Adipocyte (in vitro differentiated cells): Measurements from ENCODE around the gene MAN1C1.

Experiments used
- DNase-seq: peaks from one replicate; pipeline ENCODE4 v3.0.0-alpha.2; 2015; ENCODE audit warnings: low read depth
- H3K27me3 ChIP-seq: replicated peaks from 2 replicates; pipeline ENCODE4 v1.7.0; 2013; ENCODE audit warnings: mild to moderate bottlenecking, low read length, moderate library complexity; ENCODE audit not compliant: control insufficient read depth, insufficient read depth
- H3K36me3 ChIP-seq: 2 replicates; pipeline ENCODE4 v1.7.0; 2013; ENCODE audit warnings: low read length, mild to moderate bottlenecking, moderate library complexity; ENCODE audit not compliant: control insufficient read depth, insufficient read depth, severe bottlenecking
- H3K4me1 ChIP-seq: 2 replicates; pipeline ENCODE4 v1.7.0; 2013; ENCODE audit warnings: mild to moderate bottlenecking, low read length, moderate library complexity; ENCODE audit not compliant: control insufficient read depth, insufficient read depth
- H3K4me3 ChIP-seq: 2 replicates; pipeline ENCODE4 v1.7.0; 2013; ENCODE audit warnings: mild to moderate bottlenecking, low read length, moderate library complexity
- H3K9ac ChIP-seq: 2 replicates; pipeline ENCODE4 v1.7.0; 2013; ENCODE audit warnings: mild to moderate bottlenecking, low read length, moderate library complexity
- H3K9me3 ChIP-seq: 2 replicates; pipeline ENCODE4 v1.7.0; 2013; ENCODE audit warnings: mild to moderate bottlenecking, low read length, moderate library complexity; ENCODE audit not compliant: control insufficient read depth

Gene MAN1C1

DNA sequence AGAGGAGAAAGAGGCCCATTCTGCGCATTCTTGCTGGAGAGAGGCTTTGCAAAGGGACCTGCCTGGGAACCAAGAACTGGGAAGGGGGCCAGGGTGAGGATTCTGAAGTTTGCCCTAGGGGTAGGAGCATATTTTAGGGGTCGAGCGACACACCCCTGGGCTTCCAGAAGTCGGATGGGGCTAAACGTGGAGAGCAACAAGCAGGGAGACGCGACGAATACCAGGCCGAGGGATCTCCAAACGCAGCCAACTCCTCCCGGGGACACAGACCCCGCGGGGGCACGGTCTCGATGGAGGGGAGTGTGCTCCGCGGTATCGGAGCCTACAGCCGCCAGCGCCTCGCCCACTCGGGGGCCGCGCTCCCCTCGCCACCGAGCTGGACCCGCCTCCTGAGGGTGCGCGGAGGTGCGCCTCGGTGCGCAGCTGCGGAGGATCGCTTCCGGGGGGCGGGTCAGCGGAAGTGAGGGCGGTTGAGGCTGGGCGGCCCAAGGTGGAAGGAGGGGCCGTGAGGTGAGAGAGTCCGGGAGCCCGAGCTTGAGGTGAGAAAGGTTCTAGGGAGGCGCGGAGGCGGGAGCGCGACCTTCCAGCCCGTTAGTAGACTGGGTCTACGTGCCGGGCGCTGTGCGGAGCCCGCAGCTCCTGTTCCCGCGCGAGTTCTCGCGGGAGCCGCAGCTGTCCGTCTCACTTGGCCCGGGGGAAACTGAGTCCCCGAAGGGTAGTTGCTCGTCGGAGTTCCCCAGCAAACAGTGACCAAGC, 203.1 kb downstream of the MAN1C1 start, which contains the start of gene MTFR1L:
Gene MTFR1L (plus strand): TSS at position 464 of the 756 bp plus-strand sequence. CDS start 3,151 bp downstream, outside the sequence.
- Histone ChIP-seq H3K36me3 (peaks cover 18% of the 10 kb centered on the region), H3K9me3 (no peaks in the 10 kb centered on the region), H3K4me1 (peaks cover 43% of the 10 kb centered on the region), H3K27me3 (no peaks in the 10 kb centered on the region), H3K9ac (peak within 1 kb of the TSS; percentile 97), H3K4me3 (peak within 1 kb of the TSS; percentile 91)
- peak; percentile 91 for DNase-seq

DNA sequence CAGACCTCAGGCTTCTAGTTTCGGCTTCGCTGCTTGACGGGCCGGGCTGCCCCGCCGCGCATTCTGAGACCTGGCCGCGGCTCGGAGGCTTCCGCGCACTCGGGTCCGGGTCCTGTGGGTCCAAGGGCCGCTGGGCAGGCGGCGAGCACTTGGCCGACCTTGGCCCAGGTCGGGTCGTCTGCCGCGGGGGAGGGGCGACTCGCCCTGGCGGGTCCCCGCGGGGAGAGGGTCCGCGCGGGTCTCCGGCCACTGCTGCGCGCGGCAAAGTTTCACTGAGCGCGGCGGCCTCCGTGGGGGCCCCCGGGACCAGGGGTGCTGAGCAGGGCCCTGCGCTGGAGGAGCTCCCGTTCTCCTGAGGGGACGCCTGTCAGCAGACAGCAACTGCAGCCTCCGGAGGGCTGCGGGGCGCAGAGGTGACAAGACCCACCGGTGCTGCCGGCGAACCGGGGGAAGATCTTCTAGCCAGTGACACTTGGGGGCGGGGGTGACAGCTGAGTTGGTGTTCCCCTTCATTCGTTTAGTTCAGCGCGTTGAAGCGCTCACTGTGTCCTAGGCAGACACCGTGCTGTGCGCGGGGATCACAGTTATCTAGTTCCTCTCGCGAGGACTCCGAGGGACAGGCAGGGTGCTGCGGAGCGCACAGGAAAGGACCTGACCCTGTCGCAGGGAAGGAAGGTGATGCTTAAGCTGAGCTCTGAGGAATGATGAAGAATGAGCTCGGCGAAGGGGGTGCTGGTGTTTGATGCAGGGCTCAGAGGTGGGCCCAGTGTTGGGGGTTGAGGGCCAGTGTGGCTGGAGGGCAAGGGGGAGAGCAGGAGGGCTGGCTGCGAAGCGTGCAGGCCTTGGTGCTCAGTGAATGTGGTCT, 203.9 kb downstream of the MAN1C1 start:
- H3K27me3 ChIP-seq = no peaks in the 10 kb centered on the region
- no peaks in the 10 kb centered on the region for H3K9me3 ChIP-seq
- peak overlapping the region; percentile 97 for H3K9ac ChIP-seq
- peak overlapping the region; percentile 91 for H3K4me3 ChIP-seq
- H3K36me3 ChIP-seq = peaks cover 10% of the 10 kb centered on the region
- peak; percentile 82 for DNase-seq
- H3K4me1 ChIP-seq = peaks cover 45% of the 10 kb centered on the region

DNA sequence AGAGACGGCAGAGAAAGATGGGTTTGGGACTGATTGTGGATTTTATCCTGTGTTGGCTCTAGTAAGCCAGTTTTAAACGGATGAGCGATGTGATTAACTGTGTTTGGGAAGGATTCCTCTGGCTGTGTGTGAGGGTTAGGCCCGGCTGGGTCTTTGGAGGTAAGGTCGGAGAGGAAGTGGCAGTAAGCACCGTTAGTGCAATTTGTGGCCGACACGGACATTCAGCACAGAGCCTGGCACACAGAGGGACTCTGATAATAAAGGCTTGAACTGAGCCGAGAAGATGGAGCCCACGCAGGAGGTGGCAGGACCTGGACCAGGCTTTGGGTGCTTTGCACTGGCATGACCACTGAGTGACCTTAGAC, 204.5 kb downstream of the MAN1C1 start:
- H3K27me3 ChIP-seq = no peaks in the 10 kb centered on the region
- DNase-seq = no peak

DNA sequence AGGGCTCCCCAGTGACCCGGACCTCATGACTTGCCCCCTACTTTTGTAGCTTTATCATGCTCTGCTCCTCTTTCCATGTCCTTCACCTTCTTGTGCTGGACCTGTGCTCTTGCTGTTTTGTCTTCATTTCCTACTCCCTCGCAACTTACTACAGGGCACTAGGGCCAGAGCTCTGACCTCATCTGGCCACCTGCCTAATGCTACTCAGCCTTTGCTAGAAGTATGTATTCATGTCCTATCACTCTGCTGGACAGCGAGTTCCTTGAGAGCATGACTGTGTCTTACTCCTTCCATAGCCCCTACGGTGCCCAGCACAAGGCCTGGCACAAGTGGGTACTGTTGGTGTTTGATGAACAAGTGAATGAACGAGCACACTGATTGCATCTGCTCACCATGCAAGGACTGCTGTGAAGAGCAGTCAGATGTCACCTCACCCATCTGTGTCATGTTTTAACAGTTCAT, 205.1 kb downstream of the MAN1C1 start:
- Histone ChIP-seq H3K9ac (peak overlapping the region; percentile 97), H3K36me3 (peaks cover 8% of the 10 kb centered on the region), H3K4me1 (peaks cover 46% of the 10 kb centered on the region), H3K27me3 (no peaks in the 10 kb centered on the region), H3K4me3 (peak overlapping the region; percentile 91), H3K9me3 (no peaks in the 10 kb centered on the region)
- DNase-seq = peak; percentile 15

More for the DNA sequence above, 204.5 kb downstream of the MAN1C1 start:
- Histone ChIP-seq H3K4me1 (peaks cover 46% of the 10 kb centered on the region), H3K36me3 (peaks cover 6% of the 10 kb centered on the region), H3K9me3 (no peaks in the 10 kb centered on the region), H3K9ac (peak overlapping the region; percentile 97), H3K4me3 (peak overlapping the region; percentile 91)

DNA sequence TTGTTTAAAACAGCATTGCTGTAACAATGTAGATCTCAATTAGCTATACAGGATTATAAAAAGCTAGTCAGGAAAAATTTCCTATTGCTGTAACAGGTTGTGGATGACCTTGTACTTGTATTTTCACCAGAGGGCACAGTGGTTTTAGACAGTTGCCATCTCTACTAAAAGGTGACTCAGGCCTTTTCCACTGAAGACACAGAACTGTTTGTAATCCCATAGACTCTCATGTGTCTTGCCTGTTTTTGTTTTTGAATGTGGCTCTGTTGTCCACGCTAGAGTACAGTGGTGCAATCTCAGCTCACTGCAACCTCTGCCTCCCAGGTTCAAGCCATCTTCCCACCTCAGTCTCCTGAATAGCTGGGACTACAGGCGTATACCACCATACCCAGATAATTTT, 209.0 kb downstream of the MAN1C1 start:
- H3K4me3 ChIP-seq = no peak overlapping the region
- H3K4me1 ChIP-seq = peaks cover 28% of the 10 kb centered on the region
- no peaks in the 10 kb centered on the region for H3K27me3 ChIP-seq
- peaks cover 47% of the 10 kb centered on the region for H3K36me3 ChIP-seq
- DNase-seq = no peak
- H3K9ac ChIP-seq = no peak overlapping the region
- H3K9me3 ChIP-seq = no peaks in the 10 kb centered on the region

DNA sequence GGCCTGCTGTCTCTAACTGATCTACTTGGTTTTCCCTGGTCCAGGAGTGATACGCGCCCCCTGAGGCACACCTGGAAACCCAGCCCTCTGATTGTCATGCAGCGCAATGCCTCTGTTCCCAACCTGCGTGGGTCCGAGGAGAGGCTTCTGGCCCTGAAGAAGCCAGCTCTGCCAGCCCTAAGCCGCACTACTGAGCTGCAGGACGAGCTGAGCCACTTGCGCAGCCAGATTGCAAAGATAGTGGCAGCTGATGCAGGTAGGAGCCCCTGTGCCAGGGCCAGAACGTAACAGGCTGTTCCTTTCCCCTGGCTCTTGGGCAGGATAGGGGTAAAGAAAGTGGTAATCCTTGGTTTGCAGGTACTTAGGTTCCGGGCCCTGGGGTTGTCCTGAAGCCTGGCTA, 210.0 kb downstream of the MAN1C1 start:
- Histone ChIP-seq H3K9me3 (no peaks in the 10 kb centered on the region), H3K27me3 (no peaks in the 10 kb centered on the region), H3K4me3 (no peak overlapping the region), H3K4me1 (peaks cover 20% of the 10 kb centered on the region), H3K36me3 (peaks cover 57% of the 10 kb centered on the region), H3K9ac (no peak overlapping the region)
- no peak for DNase-seq

DNA sequence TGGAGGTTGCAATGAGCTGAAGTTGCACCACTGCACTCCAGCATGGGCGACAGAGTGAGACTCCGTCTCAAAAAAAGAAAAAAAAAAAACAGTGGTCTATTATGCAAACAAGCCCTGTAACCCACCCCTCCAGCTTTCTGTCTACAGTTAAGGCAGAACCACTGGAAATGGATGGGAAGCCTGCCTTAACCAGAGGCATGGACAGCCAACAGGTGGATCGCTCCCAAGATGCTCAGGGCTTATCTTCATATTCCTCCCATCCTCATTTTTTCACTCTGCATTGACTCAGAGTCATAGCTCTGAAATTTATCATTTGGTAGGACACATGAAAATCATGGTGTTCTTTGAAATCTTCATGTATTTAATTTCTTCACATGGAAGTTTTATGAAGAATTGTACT, 211.9 kb downstream of the MAN1C1 start:
- Histone ChIP-seq H3K9ac (no peak overlapping the region), H3K4me3 (no peak overlapping the region), H3K4me1 (peaks cover 4% of the 10 kb centered on the region), H3K9me3 (no peaks in the 10 kb centered on the region), H3K27me3 (no peaks in the 10 kb centered on the region), H3K36me3 (peaks cover 76% of the 10 kb centered on the region)
- DNase-seq = no peak

DNA sequence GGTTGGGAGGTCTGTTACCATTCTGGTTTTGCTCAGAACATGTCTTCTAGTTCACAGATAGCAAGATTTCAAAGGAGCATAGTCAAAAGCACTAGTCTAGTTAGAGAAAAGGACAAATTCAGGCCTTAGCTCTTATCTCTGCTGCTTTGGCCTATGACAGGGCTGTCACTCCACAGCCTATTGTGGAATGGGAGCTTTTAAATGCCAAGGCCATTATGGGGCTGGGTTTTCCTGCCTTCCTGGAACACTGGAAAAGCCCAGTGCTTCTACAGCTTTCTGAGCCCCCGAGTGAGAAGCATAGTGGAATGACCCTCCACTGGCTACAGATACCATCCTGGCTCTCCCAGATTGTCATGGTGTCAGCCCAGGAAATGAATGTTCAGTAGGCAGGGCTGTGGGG, 212.5 kb downstream of the MAN1C1 start:
- Histone ChIP-seq H3K4me3 (no peak overlapping the region), H3K9ac (no peak overlapping the region), H3K36me3 (peaks cover 82% of the 10 kb centered on the region), H3K9me3 (no peaks in the 10 kb centered on the region), H3K4me1 (peaks cover 3% of the 10 kb centered on the region), H3K27me3 (no peaks in the 10 kb centered on the region)
- no peak for DNase-seq

DNA sequence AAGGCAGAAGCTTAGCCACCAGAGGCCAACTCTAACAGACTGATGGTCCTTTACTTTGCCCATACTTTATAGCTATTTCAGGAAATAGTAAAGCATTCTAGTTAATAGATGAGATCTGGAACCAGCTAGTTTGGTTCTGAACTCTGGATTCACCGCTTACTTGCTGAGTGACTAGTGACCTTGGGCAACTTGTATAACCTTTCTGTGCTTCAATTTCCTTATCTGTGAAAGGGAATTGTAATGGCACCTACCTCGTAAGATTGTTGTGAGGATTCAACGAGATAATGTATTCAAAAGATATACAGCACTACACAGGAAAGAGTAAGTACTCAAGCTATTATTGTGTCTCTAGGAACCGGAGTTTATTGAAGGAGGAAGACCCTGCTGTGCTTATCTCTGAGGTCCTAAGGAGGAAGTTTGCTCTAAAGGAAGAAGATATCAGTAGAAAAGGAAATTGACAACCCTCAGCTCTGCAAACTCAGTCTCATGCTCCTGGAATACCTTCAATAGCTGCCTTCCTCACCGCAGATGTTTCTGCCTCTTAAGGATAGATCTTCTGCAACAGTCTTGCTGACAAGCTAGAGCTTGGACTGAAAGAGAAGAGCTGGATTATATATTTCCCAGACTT, 215.1 kb downstream of the MAN1C1 start:
- DNase-seq = no peak
- H3K4me3 ChIP-seq = no peak overlapping the region
- no peak overlapping the region for H3K9ac ChIP-seq
- H3K27me3 ChIP-seq = no peaks in the 10 kb centered on the region
- no peaks in the 10 kb centered on the region for H3K9me3 ChIP-seq
- peaks cover 8% of the 10 kb centered on the region for H3K4me1 ChIP-seq
- peaks cover 75% of the 10 kb centered on the region for H3K36me3 ChIP-seq

DNA sequence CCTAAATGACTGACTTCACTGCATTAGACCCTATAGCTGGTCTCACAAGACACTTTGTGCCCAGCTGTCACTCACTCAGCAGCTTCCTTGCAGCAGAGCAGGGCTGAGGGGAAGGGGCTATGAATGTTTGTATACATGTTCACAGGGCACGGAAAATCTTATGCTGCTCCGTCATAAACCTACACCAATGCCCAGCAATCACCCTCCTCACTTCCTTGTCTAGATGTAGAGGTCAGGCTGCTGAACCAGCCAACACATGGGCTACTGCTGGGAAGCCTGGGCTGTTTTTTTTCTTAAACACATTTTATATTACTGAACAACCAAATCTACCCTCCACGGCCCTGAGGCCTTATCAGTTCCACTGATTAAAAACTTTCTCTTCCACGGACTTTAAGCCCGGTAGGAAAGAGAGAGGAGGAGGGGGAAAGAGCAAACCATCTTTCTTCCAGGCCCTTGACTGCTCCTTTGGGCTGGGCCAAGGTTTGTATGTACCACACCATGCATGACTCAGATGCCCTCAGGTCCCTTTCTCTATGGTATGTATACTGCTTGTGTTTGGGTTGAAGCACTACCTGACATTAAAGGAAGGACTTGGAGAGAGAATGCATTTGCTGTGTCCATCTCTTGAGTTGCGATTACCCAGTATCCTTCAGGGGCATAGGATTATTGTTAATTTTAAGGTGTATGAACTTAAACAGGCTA, 215.9 kb downstream of the MAN1C1 start:
- no peak for DNase-seq
- Histone ChIP-seq H3K36me3 (peaks cover 67% of the 10 kb centered on the region), H3K4me1 (peaks cover 8% of the 10 kb centered on the region), H3K9me3 (no peaks in the 10 kb centered on the region), H3K9ac (no peak overlapping the region), H3K4me3 (no peak overlapping the region), H3K27me3 (no peaks in the 10 kb centered on the region)
